HCT116 (cell line): ENCODE measurements around the gene LMOD1. TPM values are rescaled to one million over a fixed set of nuclear protein-coding genes. Genes with fewer than 3 reads are reported as not detected.
"Not testable (repeated sequence)": the region's sequence is repeated elsewhere in the genome, so short reads cannot be mapped to it uniquely, and the experiment has no call there.

Source experiments
- ATAC-seq: fragments of 200-7000 bp; cut with Tn5 transposase; 2 replicates; pipeline ENCODE4 v1.9.1; 2020; ENCODE audit warnings: mild to moderate bottlenecking, moderate library complexity
- BruUV-seq: library from RNA; stranded (reverse); fragments of 400-500 nt; replicated peaks from 2 replicates; lab custom pipeline; 2021; lab: Mats Ljungman, UMichigan
- CTCF ChIA-PET: fragments of 300-600 bp; sonication (Branson Sonifier 250); formaldehyde crosslinking; loops from one replicate; lab custom pipeline; 2021; ENCODE audit warnings: antibody characterized with exemption; lab: Charles Lee
- POLR2A ChIA-PET: fragments of 300-600, 350-600 bp; sonication (Branson Sonifier 250); formaldehyde crosslinking; loops from one replicate; lab custom pipeline; 2021; ENCODE audit warnings: antibody characterized with exemption; lab: Charles Lee
- RAD21 ChIA-PET, 2 experiments: fragments of 300-600 bp; sonication (Branson Sonifier 250); formaldehyde crosslinking; loops; one replicate each; lab custom pipeline; 2023; ENCODE audit warnings: low total read pairs in 2 of 2; ENCODE audit not compliant: uncharacterized antibody in 2 of 2, unreplicated experiment in 2 of 2, low non-redundant PET in 1 of 2; lab: Charles Lee
- DNase-seq: peaks from one replicate; pipeline ENCODE4 v3.0.0-alpha.2; 2010; ENCODE audit warnings: low read depth, low spot score
- H2AFZ ChIP-seq: fragments of 200-600 bp; shearing (Covaris generic), sonication (generic); 2 replicates; pipeline ENCODE4 v1.6.1; 2017; ENCODE audit warnings: low read depth, mixed run types, mixed read lengths, antibody characterized with exemption, low read length; ENCODE audit not compliant: poor library complexity, severe bottlenecking
- H3K27ac ChIP-seq: 2 replicates; pipeline ENCODE4 v1.5.1; 2012; ENCODE audit warnings: low read depth, low read length
- H3K27me3 ChIP-seq: fragments of 200-600 bp; sonication (generic); 2 replicates; pipeline ENCODE4 v1.6.1; 2016; ENCODE audit warnings: mixed run types, low read length, mixed read lengths; ENCODE audit not compliant: insufficient read depth
- H3K36me3 ChIP-seq, 2 experiments: fragments of 200-500 bp in 1 of 2; fragments of 200-600 bp in 1 of 2; sonication (Bioruptor generic) in 1 of 2; sonication (generic) in 1 of 2; 2 replicates each; pipeline versions ENCODE4 v1.5.1 to v1.6.1; 2014 to 2016; ENCODE audit warnings: low read length in 2 of 2, inconsistent platforms in 1 of 2, mixed read lengths in 1 of 2, mixed run types in 1 of 2; ENCODE audit not compliant: insufficient read depth in 2 of 2, control insufficient read depth in 1 of 2
- H3K4me1 ChIP-seq, 2 experiments: fragments of 200-600 bp in 1 of 2; sonication (generic) in 1 of 2; 2 replicates each; pipeline versions ENCODE4 v1.5.1 to v1.6.1; 2012 to 2017; ENCODE audit warnings: low read length in 2 of 2, inconsistent platforms in 1 of 2, mild to moderate bottlenecking in 1 of 2, mixed read lengths in 1 of 2, mixed run types in 1 of 2, moderate library complexity in 1 of 2; ENCODE audit not compliant: insufficient read depth in 2 of 2, control insufficient read depth in 1 of 2
- H3K4me2 ChIP-seq: fragments of 200-600 bp; sonication (generic); 2 replicates; pipeline ENCODE4 v1.6.1; 2017; ENCODE audit warnings: mixed run types, low read length, mixed read lengths
- H3K4me3 ChIP-seq, 2 experiments: fragments of 200-600 bp in 1 of 2; sonication (generic) in 1 of 2; replicated peaks in 1 of 2; 2 replicates each; pipeline ENCODE4 v1.5.1; 2011 to 2016; ENCODE audit warnings: low read length in 2 of 2, control low read depth in 1 of 2, low read depth in 1 of 2, mild to moderate bottlenecking in 1 of 2, mixed read lengths in 1 of 2, mixed run types in 1 of 2
- H3K79me2 ChIP-seq: fragments of 200-600 bp; sonication (generic); 2 replicates; pipeline ENCODE4 v1.6.1; 2017; ENCODE audit warnings: mild to moderate bottlenecking, mixed run types, low read length, moderate library complexity, mixed read lengths; ENCODE audit not compliant: insufficient read depth
- H3K9ac ChIP-seq: fragments of 200-600 bp; sonication (generic); 2 replicates; pipeline ENCODE4 v1.6.1; 2016; ENCODE audit warnings: low read length, mixed read lengths
- H3K9me2 ChIP-seq: fragments of 200-600 bp; sonication (generic), shearing (Covaris generic); 2 replicates; pipeline ENCODE4 v1.6.1; 2017; ENCODE audit warnings: mixed run types, mild to moderate bottlenecking, moderate library complexity; ENCODE audit not compliant: insufficient read depth
- H3K9me3 ChIP-seq, 2 experiments: fragments of 200-500 bp in 1 of 2; fragments of 200-600 bp in 1 of 2; sonication (Bioruptor generic) in 1 of 2; sonication (generic) in 1 of 2; 2 replicates each; pipeline ENCODE4 v1.6.1; 2014 to 2017; ENCODE audit warnings: low read length in 2 of 2, mixed read lengths in 2 of 2, inconsistent platforms in 1 of 2, low read depth in 1 of 2, mild to moderate bottlenecking in 1 of 2, mixed run types in 1 of 2, moderate library complexity in 1 of 2; ENCODE audit not compliant: control insufficient read depth in 1 of 2, insufficient read depth in 1 of 2
- H4K20me1 ChIP-seq: fragments of 200-600 bp; sonication (generic), shearing (Covaris generic); 2 replicates; pipeline ENCODE4 v1.6.1; 2017; ENCODE audit warnings: mixed run types, mild to moderate bottlenecking, moderate library complexity; ENCODE audit not compliant: insufficient read depth
- CBX3 ChIP-seq: IDR thresholded peaks from 2 replicates; pipeline ENCODE4 v1.6.1; 2012; ENCODE audit warnings: low read depth
- CEBPB ChIP-seq: IDR thresholded peaks from 2 replicates; pipeline ENCODE4 v1.6.1; 2012; ENCODE audit warnings: low read depth
- EGR1 ChIP-seq: IDR thresholded peaks from 2 replicates; pipeline ENCODE4 v1.6.1; 2012; ENCODE audit warnings: low read depth
- ELF1 ChIP-seq: IDR thresholded peaks from 2 replicates; pipeline ENCODE4 v1.6.1; 2012; ENCODE audit warnings: low read depth, borderline replicate concordance
- POLR2A ChIP-seq: IDR thresholded peaks from 2 replicates; pipeline ENCODE4 v1.7.0; 2011; ENCODE audit warnings: borderline replicate concordance; ENCODE audit not compliant: insufficient read depth, insufficient read length; ENCODE audit errors: extremely low read depth
- RAD21 ChIP-seq: IDR thresholded peaks from 2 replicates; pipeline ENCODE4 v1.6.1; 2012; ENCODE audit warnings: low read depth, mild to moderate bottlenecking
- intact Hi-C: fragments of 100-400 bp; cut with micrococcal nuclease; formaldehyde crosslinking; loops from 2 replicates; pipeline ENCODE4 v1.10.0; 2022
- total RNA-seq: library from RNA; stranded (reverse); gene quantifications from one replicate; pipeline ENCODE4 v1.2.1, GENCODE V29; 2021; ENCODE audit not compliant: unreplicated experiment

Gene LMOD1
- total RNA-seq, 1 experiment from 2014 or later = 0.12 TPM

DNA sequence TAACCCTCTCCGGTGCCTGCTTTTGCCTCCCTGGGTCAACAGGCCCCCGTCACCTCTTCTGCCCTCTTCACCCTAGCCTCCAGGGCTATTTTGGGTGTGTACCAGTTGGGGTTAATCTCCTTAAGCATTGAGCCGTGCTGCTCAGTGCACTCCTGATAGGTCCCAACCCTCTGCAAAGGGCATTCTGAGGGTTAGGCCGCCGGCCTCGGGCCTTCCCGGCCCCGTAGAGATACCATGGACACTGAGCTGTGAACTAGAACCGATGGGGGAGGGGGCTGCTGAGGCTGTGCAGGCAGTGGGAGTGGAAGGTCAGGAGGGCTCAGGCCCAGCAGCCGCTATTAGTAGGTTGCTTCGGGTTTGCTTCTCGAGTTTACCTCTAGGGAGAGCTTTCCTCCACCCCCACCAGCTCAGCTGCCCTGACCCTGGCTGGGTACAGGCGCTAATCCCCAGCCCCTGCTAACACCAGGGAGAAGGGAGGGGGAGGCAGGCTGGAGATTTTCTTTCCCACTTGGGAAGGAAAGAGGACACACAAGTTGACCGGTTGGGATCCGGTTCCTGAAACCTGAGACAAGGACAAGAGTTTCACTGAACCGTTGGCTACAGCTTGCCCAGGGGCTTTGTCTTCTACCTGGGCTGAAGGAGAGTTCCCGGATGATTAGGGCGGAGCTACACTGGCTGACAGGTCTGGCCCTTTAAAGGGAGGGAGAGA, 4.8 kb downstream of the LMOD1 start:
- peak overlapping the region; percentile 72 for H2AFZ ChIP-seq
- intact Hi-C loops = no loop called here
- no peaks in the 10 kb centered on the region for H3K79me2 ChIP-seq
- H3K4me1 ChIP-seq = peaks cover 11 to 20% of the 10 kb centered on the region in 2 experiments; a peak in 3 of 4 replicates
- ChIA-PET CTCF (interaction anchor here (1.0 kb wide), 1 partner anchor 60 kb away, joined by 3 read pairs; no protein-coding TSS in a partner anchor), RAD21 (no interaction called here), POLR2A (interaction anchor here (1.0 kb wide), 1 partner anchor 14 kb away, joined by 3 read pairs; the partner anchor contains the start of gene TIMM17A)
- ATAC-seq (peak; percentile 69), DNase-seq (no peak)
- TF ChIP-seq CEBPB (no peak), POLR2A (peak; percentile 39), RAD21 (no peak), ELF1 (no peak), EGR1 (no peak), CBX3 (no peak)
- no peaks in the 10 kb centered on the region for H3K9me3 ChIP-seq
- no peaks in the 10 kb centered on the region for H3K36me3 ChIP-seq
- peak overlapping the region; percentile 39 for H3K4me2 ChIP-seq
- H3K9me2 ChIP-seq = no peaks in the 10 kb centered on the region
- H4K20me1 ChIP-seq = no peaks in the 10 kb centered on the region
- H3K9ac ChIP-seq = no peak overlapping the region
- H3K27me3 ChIP-seq = peaks cover 8% of the 10 kb centered on the region
- H3K4me3 ChIP-seq = no peak overlapping the region
- no peak overlapping the region; the same call in 1 of the 2 replicates for H3K27ac ChIP-seq
- BruUV-seq = no TSS peak

DNA sequence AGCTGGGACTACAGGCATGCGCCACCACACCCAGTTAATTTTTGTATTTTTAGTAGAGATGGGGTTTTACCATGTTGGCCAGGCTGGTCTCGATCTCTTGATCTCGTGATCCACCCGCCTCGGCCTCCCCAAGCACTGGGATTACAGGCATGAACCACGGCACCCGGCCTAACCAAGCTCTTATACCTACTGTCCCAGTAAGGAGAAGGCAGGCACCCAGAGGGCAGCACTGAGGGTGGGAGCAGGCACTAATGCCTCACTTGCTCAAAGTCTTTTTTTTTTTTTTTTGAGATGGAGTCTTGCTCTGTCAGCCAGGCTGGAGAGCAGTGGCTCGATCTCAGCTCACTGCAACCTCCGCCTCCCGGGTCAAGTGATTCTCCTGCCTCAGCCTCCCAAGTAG, 6.0 kb downstream of the LMOD1 start:
- ATAC-seq, CTCF ChIA-PET, H3K9me3 ChIP-seq, H3K9ac ChIP-seq, H3K36me3 ChIP-seq, intact Hi-C loops, RAD21 ChIA-PET, DNase-seq, POLR2A ChIA-PET, H3K27me3 ChIP-seq, H3K9me2 ChIP-seq, H3K79me2 ChIP-seq, H3K27ac ChIP-seq, H4K20me1 ChIP-seq, H3K4me3 ChIP-seq, H2AFZ ChIP-seq, BruUV-seq, H3K4me2 ChIP-seq: not testable (repeated sequence)
- peaks cover 11 to 20% of the 10 kb centered on the region in 2 experiments; a peak in 3 of 4 replicates for H3K4me1 ChIP-seq
